GM12873 (cell line): ENCODE results near the gene NUMBL.

Source experiments
- TF ChIP-seq, protein P1 (sequence below): IDR thresholded peaks from 2 replicates; pipeline ENCODE4 v1.5.1; 2012; ENCODE audit warnings: low read depth, mild to moderate bottlenecking, moderate library complexity, low read length, control low read depth; ENCODE audit not compliant: insufficient read depth; ENCODE audit errors: missing control alignments

NUMBL gene

DNA sequence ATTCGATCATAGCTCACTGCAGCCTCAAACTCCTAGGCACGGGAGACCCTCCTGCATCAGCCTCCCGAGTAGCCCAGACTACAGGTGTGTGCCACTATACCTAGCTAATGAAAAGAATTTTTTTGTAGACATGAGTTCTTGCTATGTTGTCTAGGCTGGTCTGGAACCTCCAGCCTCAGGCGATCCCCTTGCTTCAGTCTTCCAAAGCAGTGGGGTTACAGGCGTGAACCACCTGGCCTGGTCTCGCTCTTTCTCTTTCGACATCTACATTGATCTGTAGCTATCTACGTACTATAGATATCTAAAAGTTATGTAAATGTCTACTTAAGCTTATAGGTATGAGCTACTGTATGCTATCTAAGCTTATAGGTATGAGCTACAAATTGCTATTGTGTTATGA, 32.4 kb downstream of the NUMBL start:
- TF ChIP-seq, protein P1, sequence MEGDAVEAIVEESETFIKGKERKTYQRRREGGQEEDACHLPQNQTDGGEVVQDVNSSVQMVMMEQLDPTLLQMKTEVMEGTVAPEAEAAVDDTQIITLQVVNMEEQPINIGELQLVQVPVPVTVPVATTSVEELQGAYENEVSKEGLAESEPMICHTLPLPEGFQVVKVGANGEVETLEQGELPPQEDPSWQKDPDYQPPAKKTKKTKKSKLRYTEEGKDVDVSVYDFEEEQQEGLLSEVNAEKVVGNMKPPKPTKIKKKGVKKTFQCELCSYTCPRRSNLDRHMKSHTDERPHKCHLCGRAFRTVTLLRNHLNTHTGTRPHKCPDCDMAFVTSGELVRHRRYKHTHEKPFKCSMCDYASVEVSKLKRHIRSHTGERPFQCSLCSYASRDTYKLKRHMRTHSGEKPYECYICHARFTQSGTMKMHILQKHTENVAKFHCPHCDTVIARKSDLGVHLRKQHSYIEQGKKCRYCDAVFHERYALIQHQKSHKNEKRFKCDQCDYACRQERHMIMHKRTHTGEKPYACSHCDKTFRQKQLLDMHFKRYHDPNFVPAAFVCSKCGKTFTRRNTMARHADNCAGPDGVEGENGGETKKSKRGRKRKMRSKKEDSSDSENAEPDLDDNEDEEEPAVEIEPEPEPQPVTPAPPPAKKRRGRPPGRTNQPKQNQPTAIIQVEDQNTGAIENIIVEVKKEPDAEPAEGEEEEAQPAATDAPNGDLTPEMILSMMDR = no peak

DNA sequence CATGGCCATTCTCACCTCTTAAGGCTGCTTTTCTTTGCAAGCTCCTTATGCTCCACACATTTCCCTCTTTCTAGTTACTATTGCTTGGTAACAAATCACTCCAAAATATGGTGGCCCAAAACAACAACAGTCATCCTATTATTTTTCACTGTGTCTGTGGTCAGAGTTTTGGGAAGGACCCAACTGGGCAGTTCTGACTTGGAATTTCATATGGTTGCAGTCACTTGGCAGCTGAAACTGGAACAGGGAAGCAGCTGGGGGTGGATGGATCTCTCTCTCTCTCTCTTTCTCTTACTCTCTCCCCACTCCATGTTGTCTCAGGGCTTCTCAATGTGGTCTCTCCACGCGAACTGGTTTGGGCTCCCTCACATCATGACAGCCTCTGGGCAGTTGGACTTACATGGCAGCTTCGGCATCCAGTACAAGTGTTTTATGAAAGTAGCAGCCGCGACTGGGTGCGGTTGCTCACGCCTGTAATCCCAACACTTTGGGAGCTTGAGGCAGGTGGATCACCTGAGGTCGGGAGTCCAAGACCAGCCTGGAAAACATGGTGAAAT, 39.6 kb downstream of the NUMBL start:
- TF ChIP-seq, protein P1 = no peak

DNA sequence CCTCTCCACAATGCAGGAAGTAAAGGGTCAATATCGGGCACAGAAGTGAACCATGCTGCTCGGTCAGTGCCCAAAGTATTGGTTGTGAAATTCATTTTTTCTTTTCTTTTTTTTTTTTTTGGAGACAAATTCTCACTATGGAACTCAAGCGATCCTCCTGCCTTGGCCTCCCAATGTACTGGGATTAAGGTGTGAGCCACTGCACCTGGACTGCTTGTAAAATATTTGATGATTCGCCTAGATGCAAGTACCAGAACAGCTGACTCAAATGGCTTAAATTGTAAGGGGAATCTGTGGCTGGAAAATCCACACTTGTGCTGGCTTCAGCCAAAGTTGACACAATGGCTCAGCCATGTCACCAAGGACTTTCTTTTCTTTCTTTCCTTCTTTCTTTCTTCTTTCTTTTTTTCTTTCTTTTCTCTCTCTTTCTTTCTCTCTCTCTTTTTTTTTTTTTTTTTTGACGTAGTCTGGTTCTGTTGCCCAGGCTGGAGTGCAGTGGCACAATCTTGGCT, 43.7 kb downstream of the NUMBL start:
- TF ChIP-seq, protein P1 = no peak

GRCh38 chr19:40642757-40643305, 47.6 kb downstream of the NUMBL start:
- TF ChIP-seq, protein P1 = no peak

DNA sequence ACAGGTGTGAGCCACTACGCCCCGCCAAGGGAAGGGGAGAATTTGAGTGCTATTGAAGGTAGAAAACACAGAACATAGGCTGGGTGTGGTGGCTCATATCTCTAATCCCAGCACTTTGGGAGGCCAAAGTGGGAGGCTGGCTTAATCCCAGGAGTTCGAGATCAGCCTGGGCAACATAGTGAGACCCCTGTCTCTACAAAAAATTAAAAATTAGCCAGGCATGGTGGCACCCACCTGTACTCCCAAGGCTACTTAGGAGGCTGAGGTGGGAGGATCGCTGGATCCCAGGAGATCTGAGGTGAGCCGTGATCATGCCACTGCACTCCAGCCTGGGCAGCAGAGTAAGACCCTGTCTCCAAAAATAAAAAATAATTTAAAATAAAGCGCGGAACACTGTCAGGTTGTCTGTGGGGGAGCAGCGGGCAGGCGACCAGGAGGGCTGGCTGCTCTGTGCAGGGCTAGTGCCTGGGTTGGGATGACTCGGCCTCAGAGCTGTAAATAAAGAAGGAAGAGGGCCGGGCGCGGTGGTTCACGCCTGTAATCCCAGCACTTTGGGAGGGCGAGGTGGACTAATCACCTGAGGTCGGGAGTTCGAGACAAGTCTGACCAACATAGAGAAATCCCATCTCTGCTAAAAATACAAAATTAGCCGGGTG, 48.3 kb downstream of the NUMBL start:
- TF ChIP-seq, protein P1 = no peak

DNA sequence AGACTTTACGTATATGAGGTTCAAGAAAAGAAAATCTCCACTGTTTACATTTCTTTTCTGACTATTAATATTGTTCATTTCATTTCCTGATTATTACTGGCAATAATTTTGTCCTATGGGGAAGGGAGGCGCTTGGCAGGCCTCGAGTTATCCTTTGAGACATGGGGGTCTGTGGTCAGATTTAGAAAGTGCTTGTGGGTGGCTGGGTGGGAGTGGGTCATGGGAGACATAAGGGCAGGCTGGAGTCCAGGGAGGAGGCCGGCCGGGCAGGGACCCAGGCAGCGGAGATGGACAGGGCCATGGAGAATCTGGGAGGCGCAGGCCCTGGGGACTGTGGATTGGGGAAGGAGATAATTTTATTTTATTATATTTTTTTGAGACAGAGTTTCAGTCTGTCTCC, 49.2 kb downstream of the NUMBL start:
- TF ChIP-seq, protein P1 = no peak

DNA sequence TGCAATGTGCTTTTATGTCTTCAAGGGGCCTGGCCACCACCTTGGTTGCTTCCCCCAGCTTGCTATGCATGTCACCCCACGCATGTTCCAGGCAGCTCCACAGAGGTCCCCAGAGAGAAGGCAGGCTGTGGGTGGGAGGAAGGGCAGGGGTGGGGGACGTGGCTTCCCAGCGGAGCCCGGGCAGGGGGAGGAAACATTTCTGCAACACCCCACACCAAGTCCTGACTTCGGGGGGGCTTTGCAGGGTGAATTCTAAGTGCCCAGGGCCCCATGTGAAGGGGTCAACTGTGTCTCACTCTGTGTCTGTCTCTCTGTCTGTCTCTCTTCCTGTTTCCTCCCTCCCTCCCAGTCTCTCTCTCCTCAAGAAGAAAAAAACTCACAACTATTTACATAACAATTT, 49.7 kb downstream of the NUMBL start:
- TF ChIP-seq, protein P1 = no peak
